Colonic mucosa (tissue), 4 donors: ENCODE data around the gene SLC49A3. TPM values are rescaled to one million over a fixed set of nuclear protein-coding genes. Genes with fewer than 3 reads are reported as not detected.
A peak's percentile ranks its signal among the peaks of the same experiment; 100 is the strongest.

Experiments
- DNase-seq: peaks from one replicate; pipeline ENCODE4 v3.0.0-alpha.2; 2020
- H3K27ac ChIP-seq: fragments of 200-600 bp; one replicate; pipeline ENCODE4 v1.8.0; 2021
- H3K27me3 ChIP-seq: fragments of 200-600 bp; one replicate; pipeline ENCODE4 v1.8.0; 2021
- H3K36me3 ChIP-seq: fragments of 200-600 bp; one replicate; pipeline ENCODE4 v1.8.0; 2021
- H3K4me1 ChIP-seq: fragments of 200-600 bp; one replicate; pipeline ENCODE4 v1.8.0; 2021; ENCODE audit warnings: mild to moderate bottlenecking
- H3K4me3 ChIP-seq: fragments of 200-600 bp; one replicate; pipeline ENCODE4 v1.8.0; 2021
- H3K9ac ChIP-seq, 2 donors: one replicate each; pipeline ENCODE4 v1.7.0; 2013; ENCODE audit warnings: control low read depth in 2 of 2, low read depth in 2 of 2, low read length in 2 of 2
- H3K9me3 ChIP-seq: fragments of 200-600 bp; one replicate; pipeline ENCODE4 v1.8.0; 2021
- intact Hi-C: fragments of 100-400 bp; cut with DNase I; formaldehyde crosslinking; loops from one replicate; pipeline ENCODE4 v1.14.1; 2022
- total RNA-seq, 2 donors: library from RNA; stranded (reverse); fragmentation: NEBNext Ultra II Directional in 1 of 2; extraction: Animal tissue kit (Norgen Biotek cat#: 25700) in 1 of 2; gene quantifications; one replicate each; pipeline ENCODE4 v1.2.1, GENCODE V29; 2021
- TF ChIP-seq, protein P1 (sequence below): fragments of 200-600 bp; IDR thresholded peaks from one replicate; pipeline ENCODE4 v1.8.0; 2022; ENCODE audit warnings: antibody characterized with exemption, mild to moderate bottlenecking
- donor health status: healthy.
- donor health status: DM: no; HTN: no; CAD: no.
- donor health status: DM: no; HTN: no; CAD: no.

The SLC49A3 gene
- total RNA-seq, 2 donors from 2014 or later: 7.1 to 8.4 TPM

DNA sequence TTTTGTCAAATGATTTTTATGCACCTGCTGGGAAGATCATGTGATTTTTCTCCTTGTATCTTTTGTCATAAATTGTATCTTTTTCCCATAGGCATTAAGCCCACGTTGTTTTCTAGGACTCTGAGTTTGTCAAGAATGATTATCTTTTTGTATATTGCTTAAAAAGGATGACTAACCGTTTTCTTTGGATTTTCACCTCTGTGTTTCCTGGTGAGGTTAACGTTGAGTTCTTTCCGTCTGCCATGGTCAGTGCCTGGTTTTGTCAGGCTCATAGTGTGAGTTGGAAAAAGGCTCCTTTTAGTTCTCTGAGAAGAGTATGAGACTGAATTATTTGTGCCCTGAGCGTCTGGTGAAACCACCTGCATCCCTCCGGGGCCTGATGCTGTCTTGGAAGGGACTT is 38.6 kb upstream of the SLC49A3 start:
- intact Hi-C loops: no loop called here
- Histone ChIP-seq H3K27ac (no peak overlapping the region), H3K9ac (no peak overlapping the region), H3K9me3 (no peaks in the 10 kb centered on the region), H3K27me3 (no peaks in the 10 kb centered on the region), H3K36me3 (peaks cover 3% of the 10 kb centered on the region), H3K4me1 (peaks cover 8% of the 10 kb centered on the region), H3K4me3 (no peak overlapping the region)
- TF ChIP-seq, protein P1, sequence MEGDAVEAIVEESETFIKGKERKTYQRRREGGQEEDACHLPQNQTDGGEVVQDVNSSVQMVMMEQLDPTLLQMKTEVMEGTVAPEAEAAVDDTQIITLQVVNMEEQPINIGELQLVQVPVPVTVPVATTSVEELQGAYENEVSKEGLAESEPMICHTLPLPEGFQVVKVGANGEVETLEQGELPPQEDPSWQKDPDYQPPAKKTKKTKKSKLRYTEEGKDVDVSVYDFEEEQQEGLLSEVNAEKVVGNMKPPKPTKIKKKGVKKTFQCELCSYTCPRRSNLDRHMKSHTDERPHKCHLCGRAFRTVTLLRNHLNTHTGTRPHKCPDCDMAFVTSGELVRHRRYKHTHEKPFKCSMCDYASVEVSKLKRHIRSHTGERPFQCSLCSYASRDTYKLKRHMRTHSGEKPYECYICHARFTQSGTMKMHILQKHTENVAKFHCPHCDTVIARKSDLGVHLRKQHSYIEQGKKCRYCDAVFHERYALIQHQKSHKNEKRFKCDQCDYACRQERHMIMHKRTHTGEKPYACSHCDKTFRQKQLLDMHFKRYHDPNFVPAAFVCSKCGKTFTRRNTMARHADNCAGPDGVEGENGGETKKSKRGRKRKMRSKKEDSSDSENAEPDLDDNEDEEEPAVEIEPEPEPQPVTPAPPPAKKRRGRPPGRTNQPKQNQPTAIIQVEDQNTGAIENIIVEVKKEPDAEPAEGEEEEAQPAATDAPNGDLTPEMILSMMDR: no peak
- no peak for DNase-seq

DNA sequence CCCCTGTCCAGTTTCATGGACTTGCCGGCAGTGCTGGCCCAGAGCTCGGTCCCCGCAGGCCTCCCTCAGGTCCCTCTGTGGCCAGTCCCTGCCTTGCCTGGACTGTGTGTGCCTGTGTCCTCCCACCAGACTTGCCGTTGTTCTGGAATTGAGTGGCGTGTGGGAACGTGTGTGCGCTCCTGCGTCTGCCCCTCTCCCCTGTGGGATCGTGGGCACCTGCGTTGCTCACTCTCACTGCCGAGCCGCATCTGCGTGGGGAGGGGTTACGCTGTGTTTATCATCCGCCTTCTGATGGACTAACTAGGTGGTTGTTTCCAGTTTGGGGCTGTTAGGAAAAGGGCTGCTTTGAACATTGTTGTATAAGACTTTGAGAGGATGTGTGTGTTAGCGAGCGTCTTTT is 37.9 kb upstream of the SLC49A3 start:
- TF ChIP-seq, protein P1: no peak
- Histone ChIP-seq H3K4me3 (no peak overlapping the region), H3K27me3 (no peaks in the 10 kb centered on the region), H3K27ac (no peak overlapping the region), H3K36me3 (no peaks in the 10 kb centered on the region), H3K9ac (no peak overlapping the region), H3K9me3 (no peaks in the 10 kb centered on the region), H3K4me1 (peaks cover 8% of the 10 kb centered on the region)
- intact Hi-C loops: no loop called here
- DNase-seq: no peak

DNA sequence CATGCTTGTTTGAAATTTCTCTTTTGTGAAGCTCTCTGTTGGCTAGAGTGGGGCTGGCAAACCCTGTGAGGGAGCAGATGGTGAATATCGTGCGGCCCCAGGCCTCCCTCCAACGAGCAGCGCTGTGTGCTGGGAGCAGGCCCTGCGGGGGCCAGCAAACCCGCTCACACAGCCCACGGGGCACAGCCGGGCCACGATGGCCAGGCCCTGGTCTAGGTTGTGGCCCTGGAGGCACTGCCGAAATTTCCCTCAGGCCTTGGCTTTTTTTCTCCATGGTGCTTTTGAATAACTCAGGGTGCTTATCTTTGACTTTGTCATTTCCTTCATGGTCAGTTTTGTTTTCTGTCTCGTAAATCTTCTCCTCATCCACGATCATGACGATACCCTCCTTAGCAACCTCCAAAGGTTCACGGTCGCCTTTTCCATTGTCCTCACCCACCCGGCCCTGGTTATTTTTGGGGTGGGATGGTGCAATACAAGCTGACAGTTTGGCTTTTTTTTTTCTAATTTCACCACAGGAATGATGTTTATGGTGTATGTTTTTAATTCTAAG is 37.4 kb upstream of the SLC49A3 start:
- H3K4me3 ChIP-seq: no peak overlapping the region
- H3K9me3 ChIP-seq: no peaks in the 10 kb centered on the region
- TF ChIP-seq, protein P1: no peak
- H3K36me3 ChIP-seq: no peaks in the 10 kb centered on the region
- H3K27ac ChIP-seq: peak overlapping the region; percentile 12
- no peaks in the 10 kb centered on the region for H3K27me3 ChIP-seq
- H3K4me1 ChIP-seq: peaks cover 8% of the 10 kb centered on the region
- intact Hi-C loops: no loop called here
- no peak for DNase-seq
- H3K9ac ChIP-seq: no peak overlapping the region

DNA sequence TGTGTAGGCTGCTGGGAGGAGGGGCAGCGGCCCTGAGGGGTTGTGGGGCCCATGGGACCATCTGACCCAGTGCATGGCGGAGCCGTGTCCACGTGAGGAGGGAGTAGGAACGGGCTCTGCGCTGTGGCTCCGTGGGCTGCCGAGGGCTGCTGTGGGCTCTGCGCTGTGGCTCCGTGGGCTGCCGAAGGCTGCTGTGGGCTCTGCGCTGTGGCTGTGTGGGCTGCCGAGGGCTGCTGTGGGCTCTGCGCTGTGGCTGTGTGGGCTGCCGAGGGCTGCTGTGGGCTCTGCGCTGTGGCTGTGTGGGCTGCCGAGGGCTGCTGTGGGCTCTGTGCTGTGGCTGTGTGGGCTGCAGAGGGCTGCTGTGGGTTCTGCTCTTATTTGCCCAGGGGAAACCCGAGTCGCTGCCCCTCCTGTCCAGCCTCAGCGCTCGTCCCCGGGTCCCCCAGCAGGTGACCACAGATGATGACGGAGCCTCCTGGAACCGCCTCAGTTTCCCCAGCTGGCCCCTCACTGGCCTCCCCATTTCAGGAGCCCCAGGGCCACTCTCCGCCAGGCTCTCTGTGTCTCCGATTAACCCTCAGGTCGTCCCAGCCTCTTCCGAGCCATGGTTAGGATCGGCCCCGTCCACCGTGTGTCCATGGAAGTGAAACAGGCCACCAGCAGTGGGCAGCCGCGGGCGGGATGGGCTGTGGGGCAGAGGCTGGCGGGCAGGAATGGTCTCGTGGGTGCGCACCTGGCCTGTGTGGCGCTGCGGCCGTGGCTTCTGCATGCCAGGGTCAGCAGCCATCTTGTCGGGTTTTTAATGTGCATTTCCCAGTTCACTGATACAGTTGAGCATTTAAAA is 36.7 kb upstream of the SLC49A3 start:
- Histone ChIP-seq H3K9ac (no peak overlapping the region), H3K4me3 (no peak overlapping the region), H3K27me3 (no peaks in the 10 kb centered on the region), H3K9me3 (no peaks in the 10 kb centered on the region), H3K36me3 (no peaks in the 10 kb centered on the region), H3K4me1 (peaks cover 8% of the 10 kb centered on the region), H3K27ac (peak overlapping the region; percentile 12)
- TF ChIP-seq, protein P1: no peak
- DNase-seq: no peak
- intact Hi-C loops: no loop called here

DNA sequence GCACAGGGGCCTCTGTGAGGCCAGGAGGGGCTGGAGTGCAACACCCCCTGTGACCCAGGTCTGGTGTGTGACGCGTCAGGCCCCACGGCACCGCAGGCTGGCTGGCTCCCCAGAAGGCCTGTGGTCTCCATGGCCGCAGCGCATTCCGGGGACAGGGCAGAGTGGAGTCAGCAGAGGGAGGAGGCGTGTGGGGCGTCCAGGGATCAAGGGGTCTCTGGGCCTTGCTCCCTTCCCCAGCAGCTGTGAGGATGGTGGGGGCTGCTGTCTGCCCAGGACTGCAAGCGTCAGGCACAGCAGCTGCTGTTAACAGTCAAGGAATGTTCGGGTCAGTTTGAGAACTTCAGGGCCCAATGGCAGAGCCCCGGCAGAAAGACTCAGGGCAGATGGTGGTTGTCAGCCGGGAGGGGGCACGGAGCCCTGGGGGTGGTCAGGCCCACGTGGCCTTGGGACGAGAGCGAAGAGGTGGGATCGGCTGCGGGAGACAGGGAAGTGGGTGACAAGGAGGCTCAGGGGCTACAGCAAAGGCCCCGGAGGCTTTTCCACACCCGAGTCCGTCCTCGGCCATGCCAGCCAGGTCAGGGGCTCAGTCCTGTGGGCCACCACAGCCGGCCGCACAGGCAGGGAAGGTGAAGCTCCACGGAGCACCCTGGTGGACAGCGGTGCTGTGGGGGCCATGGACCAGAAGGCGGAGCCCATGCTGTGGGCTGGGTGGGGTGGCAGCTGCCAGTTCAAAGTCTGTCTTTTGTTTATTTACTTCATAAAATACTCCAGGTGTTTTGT is 35.0 kb upstream of the SLC49A3 start:
- peak; percentile 76 for DNase-seq
- H3K27ac ChIP-seq: peak overlapping the region; percentile 22

More for the DNA sequence above, 35.0 kb upstream of the SLC49A3 start:
- intact Hi-C loops: no loop called here
- Histone ChIP-seq H3K9ac (peak overlapping the region in 1 of 2 donors; percentile 24), H3K4me3 (no peak overlapping the region), H3K4me1 (peaks cover 8% of the 10 kb centered on the region), H3K27me3 (no peaks in the 10 kb centered on the region), H3K9me3 (no peaks in the 10 kb centered on the region), H3K36me3 (no peaks in the 10 kb centered on the region)
- TF ChIP-seq, protein P1: no peak
